GM12878 (cell line): Measurements from ENCODE around the gene UBAC2. TPM values are rescaled to one million over a fixed set of nuclear protein-coding genes. Genes with fewer than 3 reads are reported as not detected.

Experiments used
- ATAC-seq: fragments of 200-7000 bp; cut with Tn5 transposase; 3 replicates; pipeline ENCODE4 v1.9.1; 2020; ENCODE audit warnings: mild to moderate bottlenecking, moderate library complexity
- BruUV-seq: library from RNA; stranded (reverse); fragments of 400-500 nt; replicated peaks from 2 replicates; lab custom pipeline; 2021; lab: Mats Ljungman, UMichigan
- CTCF ChIA-PET: fragments of 300-600 bp; sonication (Branson Sonifier 250); formaldehyde crosslinking; extraction: SDS; loops from one replicate; lab custom pipeline; 2021; ENCODE audit warnings: inconsistent platforms; lab: Yijun Ruan, JAX
- POLR2A ChIA-PET: fragments of 350-600 bp; formaldehyde crosslinking; extraction: SDS; loops from one replicate; lab custom pipeline; 2021; ENCODE audit warnings: inconsistent platforms; lab: Charles Lee
- RAD21 ChIA-PET: fragments of 300-600 bp; sonication (Branson Sonifier 250); formaldehyde crosslinking; loops from one replicate; lab custom pipeline; 2023; ENCODE audit warnings: antibody characterized with exemption; ENCODE audit not compliant: unreplicated experiment; lab: Charles Lee
- SMC1A ChIA-PET: fragments of 300-600 bp; sonication (Branson Sonifier 250); formaldehyde crosslinking; loops from one replicate; lab custom pipeline; 2023; ENCODE audit not compliant: unreplicated experiment, uncharacterized antibody; lab: Charles Lee
- DNase-seq: peaks from one replicate; pipeline ENCODE4 v3.0.0-alpha.2; 2011; ENCODE audit warnings: low read depth, low spot score
- FAIRE-seq: peaks from 3 replicates; lab custom pipeline; 2011; peaks lifted over from hg19 to GRCh38; lab: Jason Lieb, UNC
- H2AFZ ChIP-seq: 2 replicates; pipeline ENCODE4 v1.6.0; 2011; ENCODE audit warnings: low read depth, low read length, control low read depth; ENCODE audit not compliant: control insufficient read depth
- H3K27ac ChIP-seq: 2 replicates; pipeline ENCODE4 v1.5.1; 2011; ENCODE audit warnings: control low read depth; ENCODE audit not compliant: control insufficient read depth, insufficient read depth
- H3K27me3 ChIP-seq, 2 experiments: replicated peaks in 1 of 2; 2 replicates each; pipeline versions ENCODE4 v1.6.0 to v1.6.1; 2011; ENCODE audit warnings: low read length in 1 of 2; ENCODE audit not compliant: control insufficient read depth in 2 of 2, insufficient read depth in 2 of 2
- H3K36me3 ChIP-seq, 2 experiments: 2 replicates each; pipeline ENCODE4 v1.5.1; 2011; ENCODE audit warnings: low read length in 1 of 2; ENCODE audit not compliant: control insufficient read depth in 2 of 2, insufficient read depth in 2 of 2
- H3K4me1 ChIP-seq: 2 replicates; pipeline ENCODE4 v1.6.1; 2011; ENCODE audit warnings: mild to moderate bottlenecking, low read length, moderate library complexity, mixed read lengths; ENCODE audit not compliant: control insufficient read depth, insufficient read depth
- H3K4me2 ChIP-seq: 2 replicates; pipeline ENCODE4 v1.6.0; 2011; ENCODE audit warnings: control low read depth; ENCODE audit not compliant: control insufficient read depth, insufficient read depth
- H3K4me3 ChIP-seq: fragments of 200-600 bp; sonication (generic); 2 replicates; pipeline ENCODE4 v1.5.1; 2016
- H3K79me2 ChIP-seq: 2 replicates; pipeline ENCODE4 v1.6.0; 2011; ENCODE audit warnings: low read length; ENCODE audit not compliant: control insufficient read depth, insufficient read depth
- H3K9ac ChIP-seq: 2 replicates; pipeline ENCODE4 v1.8.0; 2011; ENCODE audit warnings: low read length, control low read depth, mixed read lengths; ENCODE audit not compliant: control insufficient read depth, insufficient read depth
- H3K9me3 ChIP-seq: replicated peaks from 3 replicates; pipeline ENCODE4 v1.5.1; 2011; ENCODE audit warnings: mild to moderate bottlenecking, low read length; ENCODE audit not compliant: control insufficient read depth, insufficient read depth
- H4K20me1 ChIP-seq: 2 replicates; pipeline ENCODE4 v1.6.0; 2011; ENCODE audit not compliant: control insufficient read depth, insufficient read depth
- BCL11A ChIP-seq: IDR thresholded peaks from 2 replicates; pipeline ENCODE4 v1.6.1; 2011; ENCODE audit warnings: low read depth, low read length
- HDAC2 ChIP-seq: fragments of 200-600 bp; sonication (generic); IDR thresholded peaks from 2 replicates; pipeline ENCODE4 v1.6.1; 2017
- HDGF ChIP-seq: fragments of 450-650 bp; IDR thresholded peaks from 2 replicates; pipeline ENCODE4 v1.6.1; 2016; ENCODE audit warnings: antibody characterized with exemption
- KDM1A ChIP-seq: fragments of 200-600 bp; sonication (generic); IDR thresholded peaks from 2 replicates; pipeline ENCODE4 v1.6.1; 2016; ENCODE audit warnings: borderline replicate concordance
- MEF2A ChIP-seq: IDR thresholded peaks from 2 replicates; pipeline ENCODE4 v1.6.1; 2011; ENCODE audit warnings: low read depth, mild to moderate bottlenecking, low read length, moderate library complexity; ENCODE audit not compliant: insufficient read depth
- POU2F2 ChIP-seq: IDR thresholded peaks from 3 replicates; pipeline ENCODE4 v1.6.1; 2011; ENCODE audit warnings: low read depth, mild to moderate bottlenecking, low read length, borderline replicate concordance
- RCOR1 ChIP-seq: conservative IDR thresholded peaks from 2 replicates; pipeline ENCODE4 v1.6.1; 2012; ENCODE audit warnings: low read depth, low read length, improper control_type of control experiment
- TAF1 ChIP-seq: IDR thresholded peaks from 2 replicates; pipeline ENCODE4 v1.6.1; 2011; ENCODE audit warnings: mild to moderate bottlenecking, low read depth, low read length, borderline replicate concordance
- WRNIP1 ChIP-seq: IDR thresholded peaks from 2 replicates; pipeline ENCODE4 v1.6.1; 2011; ENCODE audit warnings: low read depth, low read length, improper control_type of control experiment, borderline replicate concordance
- ZNF622 ChIP-seq: fragments of 450-650 bp; IDR thresholded peaks from 2 replicates; pipeline ENCODE4 v1.6.1; 2017; ENCODE audit warnings: mild to moderate bottlenecking, inconsistent platforms
- WGBS: methylation state at CpG from one replicate; pipeline ENCODE4 v1.1.6; 2016; ENCODE audit warnings: low lambda C conversion rate; ENCODE audit not compliant: insufficient replicate concordance, insufficient coverage; ENCODE audit errors: missing lambda C conversion rate; 5-methylcytosine and 5-hydroxymethylcytosine counted together
- in situ Hi-C: fragments of 300-500 bp; cut with MboI; formaldehyde crosslinking; loops from 9 replicates; pipeline ENCODE4 v1.14.3; 2018; ENCODE audit warnings: mixed read lengths
- intact Hi-C: fragments of 100-400 bp; cut with micrococcal nuclease; formaldehyde crosslinking; loops from one replicate; pipeline ENCODE4 v1.14.2; 2022; ENCODE audit not compliant: unreplicated experiment
- polyA plus RNA-seq, 11 experiments: library from polyadenylated mRNA; depleted of rRNA in 4 of 11; unstranded in 6 of 11; stranded (reverse) in 5 of 11; fragments of >200 nt; fragmentation: Nextera tagmentation in 4 of 11; fragmentation: Illumina TruSeq in 1 of 11; extraction: Ambion mirVana in 4 of 11; extraction: Trizol in 1 of 11; gene quantifications; 1 replicate in 1 of 11; 2 replicates in 10 of 11; pipeline versions ENCODE4 v1.2.1 to v1.2.3, GENCODE V29; 2011 to 2016; ENCODE audit warnings: inconsistent platforms in 2 of 11, missing spikeins in 2 of 11, low read depth in 1 of 11
- total RNA-seq, 4 experiments: library from RNA; depleted of rRNA in 3 of 4; stranded (reverse); fragments of >200 nt in 3 of 4; fragmentation: Illumina TruSeq in 1 of 4; extraction: Trizol in 1 of 4; gene quantifications; 2 replicates each; pipeline versions ENCODE4 v1.2.1 to v1.2.3, GENCODE V29; 2013 to 2021
- TF ChIP-seq, protein P1 (sequence below): fragments of 450-650 bp; IDR thresholded peaks from 2 replicates; pipeline ENCODE4 v1.6.1; 2018; ENCODE audit warnings: borderline replicate concordance, mild to moderate bottlenecking; ENCODE audit not compliant: partially characterized antibody

UBAC2 gene
- total and polyA plus RNA-seq, 10 of the 15 experiments (the other 5 are each of a cell fraction or from before 2014, with no cell fraction given): 3.0 to 54.6 (median 17.4) TPM

DNA sequence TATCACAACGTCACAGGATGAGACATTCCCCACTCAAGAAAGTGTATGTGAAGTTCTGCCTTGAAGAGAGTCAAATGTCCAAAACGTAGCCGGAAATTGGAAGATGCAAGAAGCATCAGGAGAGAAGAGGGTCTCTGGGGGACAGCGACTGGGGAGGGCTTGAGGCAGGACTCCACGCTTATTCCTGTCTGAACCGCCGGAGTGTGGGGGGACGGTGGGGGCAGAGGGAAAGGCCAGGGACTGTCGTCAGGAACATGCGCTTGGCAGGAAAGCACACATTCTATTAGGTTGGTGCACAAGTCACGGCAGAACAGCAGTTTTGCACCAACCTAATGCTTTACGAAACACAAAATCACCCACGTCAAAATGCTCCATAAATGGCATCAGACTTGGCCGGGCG, 205.3 kb downstream of the UBAC2 start:
- no peak for FAIRE-seq
- Histone ChIP-seq H3K79me2 (no peaks in the 10 kb centered on the region), H3K9me3 (no peaks in the 10 kb centered on the region; the same call in 2 of the 3 replicates), H3K27ac (no peak overlapping the region), H2AFZ (no peak overlapping the region), H3K36me3 (no peaks in the 10 kb centered on the region), H3K4me3 (no peak overlapping the region), H3K9ac (no peak overlapping the region), H3K4me2 (no peak overlapping the region), H3K4me1 (peaks cover 13% of the 10 kb centered on the region), H3K27me3 (no peaks in the 10 kb centered on the region), H4K20me1 (no peaks in the 10 kb centered on the region)
- RAD21 ChIA-PET: interaction anchor here (1.1 kb wide), 1 partner anchor 30 kb away, joined by 3 read pairs; no protein-coding TSS in a partner anchor
- DNase-seq: no peak
- intact Hi-C loops (no loop called here), in situ Hi-C loops (no loop called here)
- SMC1A ChIA-PET: interaction anchor here (1.4 kb wide), 1 partner anchor 57 kb away, joined by 3 read pairs; no protein-coding TSS in a partner anchor
- CTCF ChIA-PET: interaction anchor here (0.6 to 2.0 kb wide), 3 partner anchors 18 to 123 kb away, joined by 3 to 10 read pairs (median 10); no protein-coding TSS in a partner anchor
- no TSS peak for BruUV-seq
- TF ChIP-seq TAF1 (no peak), HDGF (no peak), KDM1A (no peak), MEF2A (no peak), BCL11A (no peak), POU2F2 (no peak), RCOR1 (no peak), ZNF622 (no peak), WRNIP1 (no peak), HDAC2 (no peak)
- TF ChIP-seq, protein P1, sequence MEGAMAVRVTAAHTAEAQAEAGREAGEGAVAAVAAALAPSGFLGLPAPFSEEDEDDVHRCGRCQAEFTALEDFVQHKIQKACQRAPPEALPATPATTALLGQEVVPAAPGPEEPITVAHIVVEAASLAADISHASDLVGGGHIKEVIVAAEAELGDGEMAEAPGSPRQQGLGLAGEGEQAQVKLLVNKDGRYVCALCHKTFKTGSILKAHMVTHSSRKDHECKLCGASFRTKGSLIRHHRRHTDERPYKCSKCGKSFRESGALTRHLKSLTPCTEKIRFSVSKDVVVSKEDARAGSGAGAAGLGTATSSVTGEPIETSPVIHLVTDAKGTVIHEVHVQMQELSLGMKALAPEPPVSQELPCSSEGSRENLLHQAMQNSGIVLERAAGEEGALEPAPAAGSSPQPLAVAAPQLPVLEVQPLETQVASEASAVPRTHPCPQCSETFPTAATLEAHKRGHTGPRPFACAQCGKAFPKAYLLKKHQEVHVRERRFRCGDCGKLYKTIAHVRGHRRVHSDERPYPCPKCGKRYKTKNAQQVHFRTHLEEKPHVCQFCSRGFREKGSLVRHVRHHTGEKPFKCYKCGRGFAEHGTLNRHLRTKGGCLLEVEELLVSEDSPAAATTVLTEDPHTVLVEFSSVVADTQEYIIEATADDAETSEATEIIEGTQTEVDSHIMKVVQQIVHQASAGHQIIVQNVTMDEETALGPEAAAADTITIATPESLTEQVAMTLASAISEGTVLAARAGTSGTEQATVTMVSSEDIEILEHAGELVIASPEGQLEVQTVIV: no peak
- no peak for ATAC-seq
- POLR2A ChIA-PET: interaction anchor here (0.6 kb wide), 1 partner anchor 192 kb away, joined by 3 read pairs; no protein-coding TSS in a partner anchor
- WGBS: 74% methylated on average over 15 of the region's 15 CpGs
